ENCODE data around the gene SDF2L1.

- TF ChIP-seq CTCF (IDR thresholded peaks at IDR 0.05) (no peak), POLR2A (IDR thresholded peaks at IDR 0.05) (no peak)
These were observed 42.5 kb downstream of the SDF2L1 start for GRCh38 chr22:21684492-21685163.

Measured in thyroid gland (tissue), 4 donors.